ENCODE data around the gene RBM4. TPM values are rescaled to one million over a fixed set of nuclear protein-coding genes. Genes with fewer than 3 reads are reported as not detected.

The RBM4 gene
- total and polyA plus RNA-seq, 2 of the 13 experiments (the other 11 are each of a cell fraction or from before 2014, with no cell fraction given), result 126 to 136 TPM

DNA sequence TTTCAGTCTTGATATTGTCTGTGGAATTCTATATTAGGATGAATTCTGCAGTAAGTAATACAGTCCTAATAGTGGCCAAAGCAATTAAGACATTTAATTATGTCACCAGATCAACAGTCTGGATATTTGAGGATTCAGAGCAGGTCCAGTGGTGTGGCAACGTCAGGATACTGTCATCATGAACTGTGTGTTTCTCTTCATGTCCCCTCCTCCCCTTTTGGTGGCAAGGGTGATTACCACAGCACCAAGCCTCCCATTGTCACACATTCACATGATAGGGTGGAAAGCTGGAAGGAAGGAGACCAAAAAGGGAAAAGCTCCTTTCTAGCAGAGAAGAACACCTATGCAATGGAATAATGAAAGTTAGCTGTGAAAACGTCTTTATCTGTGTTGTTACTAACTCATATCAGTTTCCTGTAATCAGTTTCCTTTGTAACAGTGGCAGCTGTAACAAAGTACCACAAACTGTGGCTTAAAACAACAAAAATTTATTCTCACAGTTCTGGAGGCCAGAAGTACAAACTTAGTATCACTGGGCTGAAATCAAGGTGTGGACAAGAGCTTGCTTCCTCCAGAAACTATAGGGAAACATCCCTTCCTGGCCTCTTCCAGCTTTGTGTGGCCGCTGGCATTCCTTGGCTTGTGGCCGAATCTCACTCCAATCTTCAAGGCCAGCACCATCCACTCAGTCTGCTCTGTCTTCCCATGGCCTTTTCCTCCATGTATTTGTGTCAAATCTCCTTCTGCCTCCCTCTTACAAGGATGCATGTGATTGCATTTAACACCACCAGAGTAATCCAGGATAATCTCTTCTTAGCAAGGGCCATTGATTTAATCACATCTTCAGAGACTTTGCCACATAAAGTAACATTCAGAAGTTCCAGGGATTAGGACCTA lies 28.5 kb upstream of the RBM4 start (continued):
- TF ChIP-seq, protein P1, sequence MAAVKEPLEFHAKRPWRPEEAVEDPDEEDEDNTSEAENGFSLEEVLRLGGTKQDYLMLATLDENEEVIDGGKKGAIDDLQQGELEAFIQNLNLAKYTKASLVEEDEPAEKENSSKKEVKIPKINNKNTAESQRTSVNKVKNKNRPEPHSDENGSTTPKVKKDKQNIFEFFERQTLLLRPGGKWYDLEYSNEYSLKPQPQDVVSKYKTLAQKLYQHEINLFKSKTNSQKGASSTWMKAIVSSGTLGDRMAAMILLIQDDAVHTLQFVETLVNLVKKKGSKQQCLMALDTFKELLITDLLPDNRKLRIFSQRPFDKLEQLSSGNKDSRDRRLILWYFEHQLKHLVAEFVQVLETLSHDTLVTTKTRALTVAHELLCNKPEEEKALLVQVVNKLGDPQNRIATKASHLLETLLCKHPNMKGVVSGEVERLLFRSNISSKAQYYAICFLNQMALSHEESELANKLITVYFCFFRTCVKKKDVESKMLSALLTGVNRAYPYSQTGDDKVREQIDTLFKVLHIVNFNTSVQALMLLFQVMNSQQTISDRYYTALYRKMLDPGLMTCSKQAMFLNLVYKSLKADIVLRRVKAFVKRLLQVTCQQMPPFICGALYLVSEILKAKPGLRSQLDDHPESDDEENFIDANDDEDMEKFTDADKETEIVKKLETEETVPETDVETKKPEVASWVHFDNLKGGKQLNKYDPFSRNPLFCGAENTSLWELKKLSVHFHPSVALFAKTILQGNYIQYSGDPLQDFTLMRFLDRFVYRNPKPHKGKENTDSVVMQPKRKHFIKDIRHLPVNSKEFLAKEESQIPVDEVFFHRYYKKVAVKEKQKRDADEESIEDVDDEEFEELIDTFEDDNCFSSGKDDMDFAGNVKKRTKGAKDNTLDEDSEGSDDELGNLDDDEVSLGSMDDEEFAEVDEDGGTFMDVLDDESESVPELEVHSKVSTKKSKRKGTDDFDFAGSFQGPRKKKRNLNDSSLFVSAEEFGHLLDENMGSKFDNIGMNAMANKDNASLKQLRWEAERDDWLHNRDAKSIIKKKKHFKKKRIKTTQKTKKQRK (IDR thresholded peaks at IDR 0.05; ENCODE audit: low read length), result no peak
- TF ChIP-seq, protein P2, sequence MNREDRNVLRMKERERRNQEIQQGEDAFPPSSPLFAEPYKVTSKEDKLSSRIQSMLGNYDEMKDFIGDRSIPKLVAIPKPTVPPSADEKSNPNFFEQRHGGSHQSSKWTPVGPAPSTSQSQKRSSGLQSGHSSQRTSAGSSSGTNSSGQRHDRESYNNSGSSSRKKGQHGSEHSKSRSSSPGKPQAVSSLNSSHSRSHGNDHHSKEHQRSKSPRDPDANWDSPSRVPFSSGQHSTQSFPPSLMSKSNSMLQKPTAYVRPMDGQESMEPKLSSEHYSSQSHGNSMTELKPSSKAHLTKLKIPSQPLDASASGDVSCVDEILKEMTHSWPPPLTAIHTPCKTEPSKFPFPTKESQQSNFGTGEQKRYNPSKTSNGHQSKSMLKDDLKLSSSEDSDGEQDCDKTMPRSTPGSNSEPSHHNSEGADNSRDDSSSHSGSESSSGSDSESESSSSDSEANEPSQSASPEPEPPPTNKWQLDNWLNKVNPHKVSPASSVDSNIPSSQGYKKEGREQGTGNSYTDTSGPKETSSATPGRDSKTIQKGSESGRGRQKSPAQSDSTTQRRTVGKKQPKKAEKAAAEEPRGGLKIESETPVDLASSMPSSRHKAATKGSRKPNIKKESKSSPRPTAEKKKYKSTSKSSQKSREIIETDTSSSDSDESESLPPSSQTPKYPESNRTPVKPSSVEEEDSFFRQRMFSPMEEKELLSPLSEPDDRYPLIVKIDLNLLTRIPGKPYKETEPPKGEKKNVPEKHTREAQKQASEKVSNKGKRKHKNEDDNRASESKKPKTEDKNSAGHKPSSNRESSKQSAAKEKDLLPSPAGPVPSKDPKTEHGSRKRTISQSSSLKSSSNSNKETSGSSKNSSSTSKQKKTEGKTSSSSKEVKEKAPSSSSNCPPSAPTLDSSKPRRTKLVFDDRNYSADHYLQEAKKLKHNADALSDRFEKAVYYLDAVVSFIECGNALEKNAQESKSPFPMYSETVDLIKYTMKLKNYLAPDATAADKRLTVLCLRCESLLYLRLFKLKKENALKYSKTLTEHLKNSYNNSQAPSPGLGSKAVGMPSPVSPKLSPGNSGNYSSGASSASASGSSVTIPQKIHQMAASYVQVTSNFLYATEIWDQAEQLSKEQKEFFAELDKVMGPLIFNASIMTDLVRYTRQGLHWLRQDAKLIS (CRISPR knock-in tag; IDR thresholded peaks at IDR 0.05), result no peak
- TF ChIP-seq TAF1 (CRISPR knock-in tag; IDR thresholded peaks at IDR 0.05), result no peak
- TF ChIP-seq, protein P3, sequence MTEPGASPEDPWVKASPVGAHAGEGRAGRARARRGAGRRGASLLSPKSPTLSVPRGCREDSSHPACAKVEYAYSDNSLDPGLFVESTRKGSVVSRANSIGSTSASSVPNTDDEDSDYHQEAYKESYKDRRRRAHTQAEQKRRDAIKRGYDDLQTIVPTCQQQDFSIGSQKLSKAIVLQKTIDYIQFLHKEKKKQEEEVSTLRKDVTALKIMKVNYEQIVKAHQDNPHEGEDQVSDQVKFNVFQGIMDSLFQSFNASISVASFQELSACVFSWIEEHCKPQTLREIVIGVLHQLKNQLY (CRISPR knock-in tag; IDR thresholded peaks at IDR 0.05), result no peak
- no peak for TF ChIP-seq ZNF256 (CRISPR knock-in tag; conservative IDR thresholded peaks at IDR 0.05)

Data from HepG2 (cell line).